Lower lobe of right lung (tissue), 2 donors: ENCODE data around the gene PET100. TPM values are rescaled to one million over a fixed set of nuclear protein-coding genes. Genes with fewer than 3 reads are reported as not detected.

Experiments
- ATAC-seq, 2 donors: fragments of 200-7000 bp; cut with Tn5 transposase; one replicate each; pipeline ENCODE4 v1.9.1; 2020 to 2022; ENCODE audit warnings: mild to moderate bottlenecking in 2 of 2, moderate library complexity in 2 of 2
- DNase-seq: peaks from one replicate; pipeline ENCODE4 v3.0.0-alpha.2; 2020
- H3K27ac ChIP-seq: fragments of 200-600 bp; one replicate; pipeline ENCODE4 v1.8.0; 2022
- H3K27me3 ChIP-seq: fragments of 200-600 bp; one replicate; pipeline ENCODE4 v1.8.0; 2022; ENCODE audit warnings: low read depth
- H3K36me3 ChIP-seq: fragments of 200-600 bp; one replicate; pipeline ENCODE4 v1.8.0; 2022; ENCODE audit warnings: mild to moderate bottlenecking
- H3K4me1 ChIP-seq: fragments of 200-600 bp; one replicate; pipeline ENCODE4 v1.8.0; 2022
- H3K4me3 ChIP-seq: fragments of 200-600 bp; one replicate; pipeline ENCODE4 v1.8.0; 2022; ENCODE audit warnings: mild to moderate bottlenecking
- H3K9me3 ChIP-seq: fragments of 200-600 bp; one replicate; pipeline ENCODE4 v1.8.0; 2022
- intact Hi-C: fragments of 100-400 bp; cut with DNase I; formaldehyde crosslinking; loops from one replicate; pipeline ENCODE4 v1.11.0; 2022
- microRNA-seq: library from miRNA; unstranded; fragments of <30 nt; microRNA quantifications from one replicate; pipeline ENCODE4 v1.2.0, GENCODE V29; 2020; ENCODE audit warnings: borderline number of aligned reads
- total RNA-seq: library from RNA; stranded (reverse); fragmentation: NEBNext Ultra II Directional; extraction: Animal tissue kit (Norgen Biotek cat#: 25700); gene quantifications from one replicate; pipeline ENCODE4 v1.2.1, GENCODE V29; 2021
- TF ChIP-seq, protein P1 (sequence below): fragments of 200-600 bp; IDR thresholded peaks from one replicate; pipeline ENCODE4 v1.8.0; 2022; ENCODE audit warnings: antibody characterized with exemption, mild to moderate bottlenecking
- donor health status: DM: no; HTN: yes; CAD: no; lungs with severe emphysema.

The PET100 gene
- total RNA-seq, 1 donor from 2014 or later: 82.6 TPM

DNA sequence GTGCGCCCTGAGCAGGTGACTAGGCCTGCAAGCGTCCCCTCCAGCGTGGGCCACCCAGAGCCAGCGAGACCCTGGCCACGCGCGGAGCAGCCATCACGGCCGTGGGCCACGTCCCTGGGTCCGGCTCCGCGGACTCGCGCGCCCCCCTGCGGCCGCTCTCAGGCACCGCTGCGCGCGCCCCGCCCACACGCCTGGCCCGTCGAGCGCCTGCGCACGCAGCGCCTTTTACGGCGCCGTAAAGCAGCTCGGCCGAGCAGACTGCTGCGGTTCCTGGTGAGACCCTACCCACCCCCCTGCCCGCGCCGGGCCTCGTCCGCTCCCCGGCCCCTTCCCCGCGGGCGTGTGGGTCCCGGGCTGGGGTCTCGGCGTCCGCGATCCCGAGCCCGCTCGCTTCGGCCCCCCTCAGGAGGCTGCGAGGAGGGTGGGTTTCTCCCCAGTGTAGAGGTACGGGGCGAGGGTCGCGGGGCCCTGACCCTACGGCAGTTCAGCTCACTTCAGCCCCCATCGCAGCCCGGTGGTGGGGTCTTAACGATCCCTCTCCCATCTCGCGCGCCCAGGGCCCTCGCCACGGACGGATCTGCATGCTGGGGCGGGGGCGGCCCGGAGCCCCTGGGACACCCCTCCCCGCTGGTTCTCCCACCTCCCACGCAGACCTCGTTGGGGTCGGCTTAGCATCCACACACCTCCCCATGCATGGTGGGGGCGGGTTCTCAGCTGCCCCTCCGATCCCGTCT, 51.2 kb downstream of the PET100 start, which contains the start of gene TRAPPC5:
TRAPPC5 (plus strand) TSS at position 228 of the 734 bp plus-strand sequence. CDS start 1,421 bp downstream, outside the sequence.
- Histone ChIP-seq H3K9me3 (no peaks in the 10 kb centered on the region), H3K27me3 (no peaks in the 10 kb centered on the region), H3K4me1 (peaks cover 14% of the 10 kb centered on the region), H3K36me3 (peaks cover 34% of the 10 kb centered on the region), H3K4me3 (peak within 1 kb of the TSS; percentile 100), H3K27ac (peak within 1 kb of the TSS; percentile 92)
- TF ChIP-seq, protein P1, sequence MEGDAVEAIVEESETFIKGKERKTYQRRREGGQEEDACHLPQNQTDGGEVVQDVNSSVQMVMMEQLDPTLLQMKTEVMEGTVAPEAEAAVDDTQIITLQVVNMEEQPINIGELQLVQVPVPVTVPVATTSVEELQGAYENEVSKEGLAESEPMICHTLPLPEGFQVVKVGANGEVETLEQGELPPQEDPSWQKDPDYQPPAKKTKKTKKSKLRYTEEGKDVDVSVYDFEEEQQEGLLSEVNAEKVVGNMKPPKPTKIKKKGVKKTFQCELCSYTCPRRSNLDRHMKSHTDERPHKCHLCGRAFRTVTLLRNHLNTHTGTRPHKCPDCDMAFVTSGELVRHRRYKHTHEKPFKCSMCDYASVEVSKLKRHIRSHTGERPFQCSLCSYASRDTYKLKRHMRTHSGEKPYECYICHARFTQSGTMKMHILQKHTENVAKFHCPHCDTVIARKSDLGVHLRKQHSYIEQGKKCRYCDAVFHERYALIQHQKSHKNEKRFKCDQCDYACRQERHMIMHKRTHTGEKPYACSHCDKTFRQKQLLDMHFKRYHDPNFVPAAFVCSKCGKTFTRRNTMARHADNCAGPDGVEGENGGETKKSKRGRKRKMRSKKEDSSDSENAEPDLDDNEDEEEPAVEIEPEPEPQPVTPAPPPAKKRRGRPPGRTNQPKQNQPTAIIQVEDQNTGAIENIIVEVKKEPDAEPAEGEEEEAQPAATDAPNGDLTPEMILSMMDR: peak; percentile 99
- intact Hi-C loops: loop anchor here (2.0 kb wide), 1 partner anchor 112 kb away; no protein-coding TSS in a partner anchor
- DNase-seq: peak; percentile 93
- ATAC-seq: peak; percentile 89 to 96

Small RNAs within 50 kb of the gene (microRNA-seq; reads per million reads assigned to microRNA genes)
- not detected for gene MIR6792

Other genes with a start within 250 kb of the PET100 start
- 3.8 TPM for gene PEX11G, start 140.8 kb upstream of the PET100 start, total RNA-seq
- 54.9 TPM for gene ZNF358, start 113.7 kb upstream of the PET100 start, total RNA-seq
- gene MCOLN1, start 107.2 kb upstream of the PET100 start, total RNA-seq: 79.0 TPM
- gene PNPLA6, start 94.1 kb upstream of the PET100 start, total RNA-seq: 289 TPM
- gene CAMSAP3, start 33.9 kb upstream of the PET100 start, total RNA-seq: 25.6 TPM
- gene XAB2, start 248 bp upstream of the PET100 start, total RNA-seq: 42.0 TPM
- gene PCP2, start 3.9 kb downstream of the PET100 start, total RNA-seq: 3.5 TPM
- 200 TPM for gene STXBP2, start 7.3 kb downstream of the PET100 start, total RNA-seq
- gene RETN, start 39.3 kb downstream of the PET100 start, total RNA-seq: 21.1 TPM
- gene MCEMP1, start 47.3 kb downstream of the PET100 start, total RNA-seq: 184 TPM
- 75.3 TPM for gene TRAPPC5, start 51.0 kb downstream of the PET100 start, total RNA-seq
- 0.50 TPM for gene FCER2, start 72.3 kb downstream of the PET100 start, total RNA-seq
- 2.9 TPM for gene CLEC4G, start 102.3 kb downstream of the PET100 start, total RNA-seq
- 18.8 TPM for gene CD209, start 117.7 kb downstream of the PET100 start, total RNA-seq
- 5.8 TPM for gene CLEC4M, start 133.4 kb downstream of the PET100 start, total RNA-seq
- gene EVI5L, start 200.4 kb downstream of the PET100 start, total RNA-seq: 11.7 TPM
- 2.5 TPM for gene PRR36, start 244.6 kb downstream of the PET100 start, total RNA-seq